Measurements from ENCODE around the gene GNG7.

Gene GNG7

DNA sequence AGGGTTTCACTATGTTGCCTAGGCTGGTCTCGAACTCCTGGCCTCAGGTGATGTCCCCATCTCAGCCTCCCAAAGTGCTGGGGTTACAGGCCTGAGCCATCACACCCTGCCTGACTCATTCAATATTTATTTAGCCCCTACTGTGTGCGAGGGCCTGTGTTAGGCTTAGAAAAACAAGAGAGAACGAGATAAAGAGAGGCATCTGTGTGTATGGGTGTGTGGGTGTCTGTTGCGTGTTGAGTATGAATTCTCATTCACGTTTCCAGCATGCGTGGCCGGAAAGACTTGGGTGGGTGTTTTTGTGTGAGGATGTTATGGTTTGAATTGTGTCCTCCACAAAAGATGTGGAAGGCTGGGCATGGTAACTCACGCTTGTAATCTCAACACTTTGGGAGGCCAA is 217.1 kb downstream of the GNG7 start:
- Histone ChIP-seq H3K36me3 (ENCODE audit: control insufficient read depth in 4 of 4, insufficient read depth in 4 of 4, low read length in 3 of 4) (no peaks in the 10 kb centered on the region), H3K4me1 (ENCODE audit: control extremely low read depth in 1 of 4, control insufficient read depth in 4 of 4, insufficient read depth in 4 of 4, low read length in 3 of 4) (peaks cover 0 to 25% (median 23%) of the 10 kb centered on the region in 4 experiments), H3K27me3 (replicated peaks in 2 of 5; ENCODE audit: control insufficient read depth in 4 of 5, insufficient read depth in 5 of 5, low read length in 4 of 5) (peaks cover 0 to 22% (median 9%) of the 10 kb centered on the region in 5 experiments), H3K9me3 (ENCODE audit: control extremely low read depth in 1 of 5, control insufficient read depth in 4 of 5, insufficient read depth in 2 of 5, low read depth in 1 of 5, low read length in 4 of 5) (peaks cover 0 to 16% (median 7%) of the 10 kb centered on the region in 5 experiments), H3K4me3 (ENCODE audit: control insufficient read depth in 1 of 7, extremely low read depth in 1 of 7, insufficient read depth in 4 of 7, low read depth in 2 of 7, low read length in 6 of 7) (no peak overlapping the region), H3K27ac (ENCODE audit: insufficient read depth in 1 of 2, low read depth in 1 of 2, low read length in 2 of 2, poor library complexity in 1 of 2, severe bottlenecking in 2 of 2) (no peak overlapping the region)
- no peak for DNase-seq
- ChIA-PET CTCF (no interaction called here), POLR2A (no interaction called here)
- 94% methylated on average over 6 of the region's 8 CpGs for WGBS (ENCODE audit: insufficient coverage)

DNA sequence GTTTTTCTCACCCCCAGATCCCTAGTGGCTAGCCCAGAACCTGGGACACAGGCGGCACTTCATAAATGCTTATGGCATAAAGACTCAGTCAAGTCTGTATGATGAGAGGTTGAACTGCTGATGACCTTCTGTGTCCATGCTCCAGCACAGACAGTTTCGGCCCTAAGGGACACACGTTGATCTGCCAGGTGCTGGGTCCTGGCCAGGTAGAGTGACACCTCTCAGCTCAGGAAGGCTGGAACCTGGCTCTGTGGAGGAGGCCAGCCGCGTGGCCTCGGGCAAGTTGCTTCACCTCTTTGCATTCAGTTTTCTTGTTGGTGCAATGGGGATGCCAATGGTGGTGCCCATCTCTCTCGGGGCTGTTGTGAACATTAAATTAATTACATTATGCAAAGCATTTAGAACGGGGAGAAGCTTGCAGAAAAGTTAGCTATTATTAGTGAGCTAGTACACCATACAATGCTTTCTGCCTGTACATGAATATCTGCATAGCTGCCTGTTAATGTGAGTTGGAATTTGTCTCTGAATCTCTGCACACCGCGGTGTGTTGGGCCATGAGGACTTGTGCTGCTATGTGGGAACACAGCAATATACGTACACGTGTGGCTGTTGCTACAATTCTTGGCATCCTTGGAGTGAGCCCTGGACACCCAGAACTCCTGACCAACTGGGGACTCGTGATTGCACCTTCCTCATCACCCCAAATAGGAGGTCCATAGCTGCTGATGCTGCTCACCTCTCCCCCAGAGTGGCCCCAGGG is 218.1 kb downstream of the GNG7 start:
- WGBS (ENCODE audit: insufficient coverage): 90% methylated on average over 9 of the region's 13 CpGs
- H3K27me3 ChIP-seq (replicated peaks in 2 of 5; ENCODE audit: control insufficient read depth in 4 of 5, insufficient read depth in 5 of 5, low read length in 4 of 5): peaks cover 0 to 14% (median 3%) of the 10 kb centered on the region in 5 experiments
- peaks cover 0 to 24% (median 22%) of the 10 kb centered on the region in 4 experiments for H3K4me1 ChIP-seq (ENCODE audit: control extremely low read depth in 1 of 4, control insufficient read depth in 4 of 4, insufficient read depth in 4 of 4, low read length in 3 of 4)
- H3K9me3 ChIP-seq (ENCODE audit: control extremely low read depth in 1 of 5, control insufficient read depth in 4 of 5, insufficient read depth in 2 of 5, low read depth in 1 of 5, low read length in 4 of 5): peaks cover 0 to 16% (median 7%) of the 10 kb centered on the region in 5 experiments
- H3K27ac ChIP-seq (ENCODE audit: insufficient read depth in 1 of 2, low read depth in 1 of 2, low read length in 2 of 2, poor library complexity in 1 of 2, severe bottlenecking in 2 of 2): no peak overlapping the region
- no peak for DNase-seq
- H3K4me3 ChIP-seq (ENCODE audit: control insufficient read depth in 1 of 7, extremely low read depth in 1 of 7, insufficient read depth in 4 of 7, low read depth in 2 of 7, low read length in 6 of 7): no peak overlapping the region
- no peaks in the 10 kb centered on the region for H3K36me3 ChIP-seq (ENCODE audit: control insufficient read depth in 4 of 4, insufficient read depth in 4 of 4, low read length in 3 of 4)
- ChIA-PET CTCF (interaction anchor here (0.9 to 1.2 kb wide), 3 partner anchors 70 to 134 kb away, joined by 3 to 4 read pairs (median 4); no protein-coding TSS in a partner anchor), POLR2A (no interaction called here)

DNA sequence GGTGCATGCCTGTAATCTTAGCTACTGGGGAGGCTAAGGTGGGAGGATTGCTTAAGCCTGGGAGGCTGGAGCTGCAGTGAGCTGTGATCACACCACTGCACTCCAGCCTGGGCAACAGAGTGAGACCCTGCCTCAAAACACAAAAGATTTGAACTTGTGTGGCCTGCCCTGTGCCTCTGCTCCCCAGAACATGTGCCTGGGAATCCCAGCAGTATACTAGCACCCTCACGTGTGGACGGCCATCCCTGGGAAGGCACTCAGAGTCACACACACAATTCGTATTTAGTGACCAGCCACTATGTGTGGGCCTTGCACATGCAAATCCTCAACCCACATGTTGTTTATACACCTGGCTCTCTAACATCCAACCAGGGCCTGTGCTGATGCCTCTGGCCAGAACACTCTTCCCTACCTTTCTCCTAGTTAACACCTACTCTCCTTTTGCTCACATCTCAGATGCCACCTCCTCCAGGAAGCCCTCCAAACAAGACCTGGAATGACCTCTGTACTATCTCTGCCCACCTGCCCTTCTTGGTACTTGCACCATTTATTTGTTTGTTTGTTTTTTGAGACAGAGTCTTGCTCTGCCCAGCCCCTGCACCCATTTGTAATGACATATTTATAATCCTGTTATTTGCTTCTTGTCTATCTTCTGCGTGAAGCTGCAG is 218.9 kb downstream of the GNG7 start:
- peaks cover 0 to 6% (median 3%) of the 10 kb centered on the region in 5 experiments for H3K27me3 ChIP-seq (replicated peaks in 2 of 5; ENCODE audit: control insufficient read depth in 4 of 5, insufficient read depth in 5 of 5, low read length in 4 of 5)
- peaks cover 0 to 16% (median 7%) of the 10 kb centered on the region in 5 experiments for H3K9me3 ChIP-seq (ENCODE audit: control extremely low read depth in 1 of 5, control insufficient read depth in 4 of 5, insufficient read depth in 2 of 5, low read depth in 1 of 5, low read length in 4 of 5)
- H3K4me1 ChIP-seq (ENCODE audit: control extremely low read depth in 1 of 4, control insufficient read depth in 4 of 4, insufficient read depth in 4 of 4, low read length in 3 of 4): peaks cover 0 to 24% (median 22%) of the 10 kb centered on the region in 4 experiments
- no peak for DNase-seq
- no peaks in the 10 kb centered on the region for H3K36me3 ChIP-seq (ENCODE audit: control insufficient read depth in 4 of 4, insufficient read depth in 4 of 4, low read length in 3 of 4)
- CTCF ChIA-PET: interaction anchor here (0.9 to 1.2 kb wide), 3 partner anchors 71 to 135 kb away, joined by 3 to 4 read pairs (median 4); no protein-coding TSS in a partner anchor
- no peak overlapping the region for H3K27ac ChIP-seq (ENCODE audit: insufficient read depth in 1 of 2, low read depth in 1 of 2, low read length in 2 of 2, poor library complexity in 1 of 2, severe bottlenecking in 2 of 2)
- POLR2A ChIA-PET: no interaction called here
- WGBS (ENCODE audit: insufficient coverage): 95% methylated on average over 4 of the region's 4 CpGs
- no peak overlapping the region for H3K4me3 ChIP-seq (ENCODE audit: control insufficient read depth in 1 of 7, extremely low read depth in 1 of 7, insufficient read depth in 4 of 7, low read depth in 2 of 7, low read length in 6 of 7)

GRCh38 chr19:2483084-2483483 is 219.4 kb downstream of the GNG7 start:
- POLR2A ChIA-PET: no interaction called here

DNA sequence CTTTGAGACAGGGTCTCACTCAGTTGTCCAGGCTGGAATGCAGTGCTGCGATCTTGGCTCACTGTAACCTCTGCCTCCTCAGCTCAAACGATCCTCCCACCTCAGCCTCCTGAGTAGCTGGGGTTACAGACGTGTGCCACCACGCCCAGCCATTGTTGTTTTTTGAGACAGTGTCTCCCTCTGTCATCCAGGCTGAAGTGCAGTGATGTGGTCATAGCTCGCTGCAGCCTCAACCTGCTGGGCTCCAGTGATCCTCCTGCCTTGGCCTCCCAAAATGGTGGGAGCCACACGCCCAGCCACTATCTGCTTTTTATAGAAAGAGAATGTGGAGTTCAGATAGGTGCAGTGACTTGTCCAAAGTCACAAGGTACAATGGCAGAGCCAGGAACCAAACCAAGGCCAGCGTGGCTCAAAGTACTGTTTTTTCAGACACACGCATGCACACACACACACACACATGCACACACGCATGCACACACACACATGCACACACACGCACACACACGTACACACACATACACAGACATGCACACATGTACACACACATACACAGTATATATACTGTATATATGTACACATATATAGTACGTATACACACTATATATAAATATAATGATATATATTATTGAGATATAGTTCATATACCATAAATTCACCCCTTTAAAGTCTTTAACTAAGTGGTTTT is 220.0 kb downstream of the GNG7 start:
- Histone ChIP-seq H3K4me1 (ENCODE audit: control extremely low read depth in 1 of 4, control insufficient read depth in 4 of 4, insufficient read depth in 4 of 4, low read length in 3 of 4) (peaks cover 2 to 25% (median 24%) of the 10 kb centered on the region in 4 experiments), H3K4me3 (ENCODE audit: control insufficient read depth in 1 of 7, extremely low read depth in 1 of 7, insufficient read depth in 4 of 7, low read depth in 2 of 7, low read length in 6 of 7) (no peak overlapping the region), H3K36me3 (ENCODE audit: control insufficient read depth in 4 of 4, insufficient read depth in 4 of 4, low read length in 3 of 4) (peaks cover 0 to 5% (median 0%) of the 10 kb centered on the region in 4 experiments), H3K9me3 (ENCODE audit: control extremely low read depth in 1 of 5, control insufficient read depth in 4 of 5, insufficient read depth in 2 of 5, low read depth in 1 of 5, low read length in 4 of 5) (peaks cover 0 to 16% (median 7%) of the 10 kb centered on the region in 5 experiments), H3K27ac (ENCODE audit: insufficient read depth in 1 of 2, low read depth in 1 of 2, low read length in 2 of 2, poor library complexity in 1 of 2, severe bottlenecking in 2 of 2) (no peak overlapping the region), H3K27me3 (replicated peaks in 2 of 5; ENCODE audit: control insufficient read depth in 4 of 5, insufficient read depth in 5 of 5, low read length in 4 of 5) (no peaks in the 10 kb centered on the region)
- CTCF ChIA-PET: no interaction called here
- WGBS (ENCODE audit: insufficient coverage): 91% methylated on average over 6 of the region's 12 CpGs
- POLR2A ChIA-PET: no interaction called here
- no peak for DNase-seq

More at GRCh38 chr19:2483084-2483483, 219.4 kb downstream of the GNG7 start:
- 86% methylated on average over 1 of the region's 6 CpGs for WGBS (ENCODE audit: insufficient coverage)
- CTCF ChIA-PET: no interaction called here
- Histone ChIP-seq H3K9me3 (ENCODE audit: control extremely low read depth in 1 of 5, control insufficient read depth in 4 of 5, insufficient read depth in 2 of 5, low read depth in 1 of 5, low read length in 4 of 5) (peaks cover 0 to 16% (median 7%) of the 10 kb centered on the region in 5 experiments), H3K4me1 (ENCODE audit: control extremely low read depth in 1 of 4, control insufficient read depth in 4 of 4, insufficient read depth in 4 of 4, low read length in 3 of 4) (peaks cover 0 to 24% (median 23%) of the 10 kb centered on the region in 4 experiments), H3K4me3 (ENCODE audit: control insufficient read depth in 1 of 7, extremely low read depth in 1 of 7, insufficient read depth in 4 of 7, low read depth in 2 of 7, low read length in 6 of 7) (no peak overlapping the region), H3K27ac (ENCODE audit: insufficient read depth in 1 of 2, low read depth in 1 of 2, low read length in 2 of 2, poor library complexity in 1 of 2, severe bottlenecking in 2 of 2) (no peak overlapping the region), H3K36me3 (ENCODE audit: control insufficient read depth in 4 of 4, insufficient read depth in 4 of 4, low read length in 3 of 4) (no peaks in the 10 kb centered on the region), H3K27me3 (replicated peaks in 2 of 5; ENCODE audit: control insufficient read depth in 4 of 5, insufficient read depth in 5 of 5, low read length in 4 of 5) (peaks cover 0 to 2% (median 0%) of the 10 kb centered on the region in 5 experiments)
- no peak for DNase-seq

GRCh38 chr19:2481466-2481865 is 221.0 kb downstream of the GNG7 start:
- Histone ChIP-seq H3K36me3 (ENCODE audit: control insufficient read depth in 4 of 4, insufficient read depth in 4 of 4, low read length in 3 of 4) (peaks cover 0 to 5% (median 0%) of the 10 kb centered on the region in 4 experiments), H3K27ac (ENCODE audit: insufficient read depth in 1 of 2, low read depth in 1 of 2, low read length in 2 of 2, poor library complexity in 1 of 2, severe bottlenecking in 2 of 2) (no peak overlapping the region), H3K4me3 (ENCODE audit: control insufficient read depth in 1 of 7, extremely low read depth in 1 of 7, insufficient read depth in 4 of 7, low read depth in 2 of 7, low read length in 6 of 7) (no peak overlapping the region), H3K27me3 (replicated peaks in 2 of 5; ENCODE audit: control insufficient read depth in 4 of 5, insufficient read depth in 5 of 5, low read length in 4 of 5) (no peaks in the 10 kb centered on the region), H3K4me1 (ENCODE audit: control extremely low read depth in 1 of 4, control insufficient read depth in 4 of 4, insufficient read depth in 4 of 4, low read length in 3 of 4) (peaks cover 2 to 35% (median 32%) of the 10 kb centered on the region in 4 experiments), H3K9me3 (ENCODE audit: control extremely low read depth in 1 of 5, control insufficient read depth in 4 of 5, insufficient read depth in 2 of 5, low read depth in 1 of 5, low read length in 4 of 5) (peaks cover 0 to 16% (median 7%) of the 10 kb centered on the region in 5 experiments)
- 94% methylated on average over 16 of the region's 16 CpGs for WGBS (ENCODE audit: insufficient coverage)
- ChIA-PET POLR2A (no interaction called here), CTCF (no interaction called here)
- DNase-seq: no peak
